ENCODE results near the gene SLC6A8.

DNA sequence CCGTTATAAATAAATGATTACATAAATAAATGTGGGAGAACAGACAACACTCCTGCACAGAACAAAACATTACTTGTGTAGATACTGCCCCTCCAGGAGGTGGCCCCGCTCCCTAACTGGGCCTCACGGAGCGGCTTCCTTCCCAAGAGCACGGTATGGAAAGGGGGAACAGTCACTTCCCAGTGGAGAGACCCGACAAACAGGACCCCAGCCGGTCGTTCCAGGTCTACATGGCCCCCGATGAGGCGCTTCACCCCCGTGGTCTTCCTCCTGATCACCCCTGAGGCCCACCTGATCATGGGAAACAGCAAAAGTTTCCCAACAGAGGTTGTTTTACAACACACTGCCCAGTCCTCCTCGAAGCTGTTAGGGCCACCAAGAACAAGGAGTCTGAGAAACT lies 6.6 kb upstream of the SLC6A8 start:
- no peak for TF ChIP-seq GATA2 (IDR thresholded peaks at IDR 0.05; ENCODE audit: low read depth, low read length)
- TF ChIP-seq GATA3 (IDR thresholded peaks at IDR 0.05; ENCODE audit: low read depth, low read length): no peak

Measured in SH-SY5Y (cell line).